Embryonic facial prominence (tissue), 1 donor: ENCODE data around the gene ALG9.
"Not testable (repeated sequence)": the region's sequence is repeated elsewhere in the genome, so short reads cannot be mapped to it uniquely, and the experiment has no call there.

Experiments used
- DNase-seq: peaks from one replicate; pipeline ENCODE4 v3.0.0-alpha.2; 2016; ENCODE audit errors: extremely low spot score

The ALG9 gene

GRCh38 chr11:111870886-111871692, at the start of gene ALG9:
TSS of gene ALG9 (minus strand) at chr11:111871581. CDS start at chr11:111871482, 99 bp downstream.
- peak; percentile 49 for DNase-seq

GRCh38 chr11:111920908-111921307, 49.5 kb upstream of the ALG9 start:
- no peak for DNase-seq

- DNase-seq = no peak
These were observed 47.2 kb upstream of the ALG9 start, which contains the start of gene C11orf52 for GRCh38 chr11:111918390-111919256. TSS of gene C11orf52 (plus strand) at chr11:111918913. CDS start at chr11:111918973, 60 bp downstream.

GRCh38 chr11:111917788-111918187, 46.4 kb upstream of the ALG9 start:
- no peak for DNase-seq

GRCh38 chr11:111917312-111917711, 45.9 kb upstream of the ALG9 start:
- no peak for DNase-seq

- DNase-seq = no peak
These were observed 45.4 kb upstream of the ALG9 start for GRCh38 chr11:111916768-111917167.

GRCh38 chr11:111913997-111914396, 42.6 kb upstream of the ALG9 start:
- DNase-seq = peak; percentile 50

GRCh38 chr11:111913031-111913861, 41.9 kb upstream of the ALG9 start:
- DNase-seq = no peak

- DNase-seq = no peak
These were observed 41.2 kb upstream of the ALG9 start, which contains the start of gene HSPB2 for GRCh38 chr11:111912535-111912934. TSS of gene HSPB2 (plus strand) at chr11:111912734. CDS start at chr11:111912830, 96 bp downstream.

- DNase-seq = no peak
These were observed 40.4 kb upstream of the ALG9 start, which contains the start of gene CRYAB for GRCh38 chr11:111911563-111912401. TSS of gene CRYAB (minus strand) at chr11:111911770. CDS start at chr11:111911724, 46 bp downstream.

- DNase-seq = no peak
These were observed 39.5 kb upstream of the ALG9 start for GRCh38 chr11:111910676-111911562.

- DNase-seq = no peak
These were observed 38.0 kb upstream of the ALG9 start for GRCh38 chr11:111909378-111909777.

GRCh38 chr11:111908639-111909305, 37.4 kb upstream of the ALG9 start:
- DNase-seq = no peak

- no peak for DNase-seq
These were observed 35.3 kb upstream of the ALG9 start for GRCh38 chr11:111906680-111907079.

GRCh38 chr11:111905411-111905810, 34.0 kb upstream of the ALG9 start:
- no peak for DNase-seq

- no peak for DNase-seq
These were observed 15.5 kb upstream of the ALG9 start for GRCh38 chr11:111886844-111887243.

- no peak for DNase-seq
These were observed 14.7 kb upstream of the ALG9 start for GRCh38 chr11:111886032-111886431.

- DNase-seq = not testable (repeated sequence)
These were observed 13.7 kb upstream of the ALG9 start for GRCh38 chr11:111885053-111885452.

GRCh38 chr11:111882202-111882601, 10.8 kb upstream of the ALG9 start:
- no peak for DNase-seq
